ENCODE results near the gene GPR179.
"Not testable (repeated sequence)": the region's sequence is repeated elsewhere in the genome, so short reads cannot be mapped to it uniquely, and the experiment has no call there.

The GPR179 gene

GRCh38 chr17:38324772-38325171 lies 19.0 kb downstream of the GPR179 start:
- no peak for DNase-seq (ENCODE audit: low read depth, low spot score)

DNA sequence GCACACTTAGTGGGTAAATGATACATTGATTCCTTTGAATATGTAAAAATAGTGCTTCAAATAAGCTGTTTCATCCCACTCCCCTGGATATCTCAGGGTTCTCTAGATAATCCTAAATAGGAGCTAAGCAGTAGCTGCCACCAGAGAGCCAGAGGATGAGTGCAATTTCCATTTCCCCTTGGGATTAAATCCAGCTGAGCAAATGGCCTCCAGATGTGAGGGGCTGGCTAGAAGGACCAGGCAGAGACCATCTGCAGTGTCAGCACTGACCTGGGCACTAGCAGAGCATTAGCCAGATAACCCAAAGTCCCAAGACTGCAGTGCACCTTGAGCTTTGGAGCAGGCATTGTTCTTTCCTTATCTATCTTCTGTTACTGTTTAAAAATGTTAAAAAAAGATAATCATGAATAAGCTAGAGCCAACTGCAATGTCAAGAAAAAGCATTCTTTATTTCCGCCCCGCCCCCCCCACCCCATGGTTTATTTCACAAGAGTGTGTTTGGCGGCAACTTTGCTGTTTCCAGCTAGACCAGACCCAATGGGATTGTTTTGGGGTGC lies 19.5 kb downstream of the GPR179 start:
- no peak for DNase-seq (ENCODE audit: low read depth, low spot score)

- no peak for DNase-seq (ENCODE audit: low read depth, low spot score)
These were observed 20.9 kb downstream of the GPR179 start for GRCh38 chr17:38322897-38323296.

- peak; percentile 69 for DNase-seq (ENCODE audit: low read depth, low spot score)
These were observed 21.5 kb downstream of the GPR179 start for GRCh38 chr17:38322156-38322779.

DNA sequence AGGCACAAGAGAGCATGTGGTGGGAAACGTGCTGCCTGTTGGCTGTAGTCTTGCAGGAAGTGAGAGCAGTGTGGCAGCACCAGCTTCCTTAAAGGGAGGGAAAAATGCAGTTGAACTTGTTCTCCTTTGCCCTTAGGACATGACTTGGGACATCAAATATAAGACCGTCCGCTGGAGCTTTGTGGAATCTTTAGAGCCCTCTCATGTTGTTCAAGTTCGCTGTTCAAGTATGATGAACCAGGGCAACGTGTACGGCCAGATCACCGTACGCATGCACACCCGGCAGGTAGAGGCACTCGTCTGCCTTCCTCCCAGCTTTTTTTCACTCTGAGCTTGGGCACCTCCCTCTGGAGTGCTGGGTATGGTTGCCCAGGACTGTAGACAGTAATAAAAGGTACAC lies 23.3 kb downstream of the GPR179 start:
- DNase-seq (ENCODE audit: low read depth, low spot score): peak; percentile 0

- DNase-seq (ENCODE audit: low read depth, low spot score): no peak
These were observed 26.7 kb downstream of the GPR179 start for GRCh38 chr17:38317081-38317480.

DNA sequence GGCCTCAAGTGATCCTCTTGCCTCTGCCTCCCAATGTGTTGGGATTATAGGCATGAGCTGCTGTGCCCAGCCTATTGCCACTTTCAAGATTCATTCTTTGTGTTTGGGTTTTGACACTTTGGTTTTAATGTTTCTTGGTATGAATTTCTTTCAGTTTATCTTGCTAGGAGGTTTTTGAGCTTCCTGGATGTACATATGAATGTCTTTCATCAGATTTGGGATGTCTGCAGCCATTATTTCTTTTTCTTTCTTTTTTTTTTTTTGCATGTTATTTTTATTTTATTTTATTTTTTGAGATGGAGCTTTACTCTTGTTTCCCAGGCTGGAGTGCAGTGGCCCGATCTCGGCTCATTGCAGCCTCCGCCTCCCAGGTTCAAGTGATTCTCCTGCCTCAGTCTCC lies 28.3 kb downstream of the GPR179 start:
- no peak for DNase-seq (ENCODE audit: low read depth, low spot score)

DNA sequence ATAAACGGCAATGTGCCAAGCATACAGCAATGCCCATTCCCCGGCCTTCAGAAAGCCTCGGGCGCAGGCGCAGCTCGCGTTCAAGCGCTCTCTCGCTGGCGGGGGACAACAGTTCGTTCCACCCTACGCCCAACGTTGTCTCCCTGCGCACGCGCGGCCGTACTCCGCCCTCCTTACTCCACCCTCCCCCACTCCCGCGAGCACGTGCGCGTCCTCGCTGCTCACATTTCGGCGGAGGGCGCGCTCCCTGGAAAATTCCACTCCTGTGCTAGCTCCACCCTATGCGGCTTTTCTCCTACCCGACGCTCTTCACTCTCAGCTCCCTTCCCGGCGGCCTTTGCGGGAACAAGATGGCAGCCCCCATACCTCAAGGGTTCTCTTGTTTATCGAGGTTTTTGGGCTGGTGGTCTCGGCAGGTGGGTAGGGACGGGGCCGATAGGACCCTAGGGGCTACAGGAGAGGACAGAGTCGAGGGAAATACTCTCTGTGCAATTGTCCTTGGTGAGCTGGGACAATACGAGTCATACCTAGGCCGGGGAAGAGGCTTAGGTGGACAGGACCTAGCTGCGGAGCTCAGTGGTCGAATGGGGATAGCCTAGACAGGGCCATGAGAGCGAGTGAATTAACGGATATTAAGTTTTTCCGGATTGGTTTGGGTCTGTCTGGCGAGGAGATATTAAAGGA lies 46.8 kb downstream of the GPR179 start, which contains the start of gene MRPL45:
TSS of gene MRPL45 (plus strand) at position 335 of the 684 bp plus-strand sequence. CDS start at position 351, 16 bp downstream.
- peak; percentile 98 for DNase-seq (ENCODE audit: low read depth, low spot score)

DNA sequence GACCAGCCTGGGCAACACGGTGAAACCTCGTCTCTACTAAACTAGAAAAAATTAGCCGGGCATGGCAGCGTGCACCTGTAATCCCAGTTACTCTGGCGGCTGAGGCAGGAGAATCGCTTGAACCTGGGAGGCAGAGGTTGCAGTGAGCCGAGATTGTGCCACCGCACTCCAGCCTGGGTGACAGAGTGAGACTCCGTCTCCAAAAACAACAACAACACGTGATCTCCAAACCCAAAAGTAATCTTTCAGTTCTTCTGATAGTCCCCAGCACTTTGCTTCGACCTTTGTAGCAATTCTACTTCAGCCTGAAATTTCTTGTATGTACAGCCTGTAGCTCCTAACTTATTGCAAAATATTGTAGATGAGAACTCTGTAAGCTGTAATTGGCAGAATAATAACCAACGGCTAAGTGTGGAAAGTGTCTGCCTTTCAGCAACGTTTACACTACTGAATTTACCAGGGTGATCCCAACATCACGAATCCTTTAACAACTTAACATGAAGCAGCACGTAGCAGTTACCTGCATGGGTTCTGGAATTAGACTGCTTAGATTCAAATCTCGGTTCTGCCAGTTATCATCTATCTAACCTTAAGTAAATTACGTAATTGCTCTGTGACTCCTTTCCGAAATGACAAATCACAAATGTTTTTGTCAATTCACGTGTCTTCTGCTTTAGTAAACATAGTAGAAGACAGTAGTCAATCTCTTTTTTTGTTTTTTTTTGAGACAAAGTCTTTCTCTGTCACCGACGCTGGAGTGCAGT lies 48.0 kb downstream of the GPR179 start:
- not testable (repeated sequence) for DNase-seq (ENCODE audit: low read depth, low spot score)

DNA sequence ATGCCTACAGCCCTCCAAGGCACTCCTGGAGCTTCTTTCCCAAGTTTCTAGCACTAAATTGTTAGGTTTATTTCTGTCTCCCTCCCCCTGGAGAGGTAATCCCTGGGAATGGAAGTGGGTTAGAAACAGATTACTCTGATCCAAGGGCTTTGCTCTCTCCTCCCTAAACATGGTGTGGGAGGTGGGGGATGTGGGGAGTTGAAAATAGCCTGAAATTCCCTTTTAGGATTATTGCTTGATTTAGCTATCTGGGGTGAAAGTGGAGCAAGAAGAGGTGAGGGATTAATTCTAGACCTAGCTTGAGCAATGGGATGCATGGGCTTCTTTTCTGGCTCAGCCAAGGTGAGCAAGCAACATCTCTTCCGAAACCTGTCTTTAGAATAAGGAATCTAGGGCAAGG lies 54.0 kb downstream of the GPR179 start:
- DNase-seq (ENCODE audit: low read depth, low spot score): not testable (repeated sequence)

DNA sequence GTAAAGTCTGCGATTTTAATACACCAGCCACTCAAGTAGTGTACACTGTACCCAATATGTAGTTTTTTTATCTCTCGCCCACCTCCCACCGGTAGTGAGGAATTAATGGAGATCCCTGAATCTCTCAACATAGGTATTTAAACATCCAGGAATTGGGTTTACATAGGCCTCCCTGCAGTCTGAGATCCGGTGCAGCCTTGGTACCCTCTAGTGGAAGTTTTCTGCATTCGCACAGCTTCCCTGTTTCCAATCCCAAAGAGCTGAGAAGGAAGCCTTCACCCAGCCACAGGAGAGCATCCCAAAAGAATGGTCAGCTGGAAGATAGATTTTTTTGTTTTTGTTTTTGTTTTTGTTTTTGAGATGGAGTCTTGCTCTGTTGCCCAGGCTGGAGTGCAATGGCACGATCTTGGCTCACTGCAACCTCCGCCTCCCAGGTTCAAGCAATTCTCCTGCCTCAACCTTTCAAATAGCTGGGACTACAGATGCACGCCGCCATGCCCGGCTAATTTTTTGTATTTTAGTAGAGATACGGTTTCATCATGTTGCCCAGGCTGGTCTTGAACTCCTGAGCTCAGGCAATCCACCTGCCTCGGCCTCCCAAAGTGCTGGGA lies 55.4 kb downstream of the GPR179 start:
- DNase-seq (ENCODE audit: low read depth, low spot score): peak; percentile 27

DNA sequence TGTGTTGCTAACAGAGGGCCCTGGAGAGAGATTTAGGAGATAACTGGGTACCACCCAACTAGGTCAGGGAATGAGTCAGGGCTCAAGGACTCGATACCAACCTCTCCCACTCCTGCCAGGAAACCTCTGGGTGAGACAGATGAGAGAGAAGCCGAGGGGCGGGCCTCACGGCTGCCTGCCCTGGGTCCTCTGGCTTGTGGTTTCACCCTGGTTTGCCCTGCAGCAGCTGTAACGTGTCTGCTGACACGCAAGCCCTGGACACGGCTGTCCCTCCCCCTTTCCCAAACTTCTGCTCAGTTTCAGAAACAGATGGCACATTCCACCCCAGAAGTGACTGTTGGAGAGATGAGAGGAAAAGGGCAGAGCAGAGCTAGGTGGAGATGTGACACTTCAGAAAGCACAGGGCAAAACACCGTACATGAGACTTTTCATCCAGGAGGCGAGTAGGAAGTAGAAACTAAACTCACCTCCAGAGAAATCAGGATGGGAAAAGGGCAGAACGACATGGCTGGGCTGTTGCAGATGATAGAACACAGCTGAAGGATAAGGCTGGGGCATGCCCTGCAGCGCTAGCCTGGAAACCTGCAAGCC lies 57.2 kb downstream of the GPR179 start:
- peak; percentile 39 for DNase-seq (ENCODE audit: low read depth, low spot score)

- DNase-seq (ENCODE audit: low read depth, low spot score): peak; percentile 3
These were observed 57.8 kb downstream of the GPR179 start for GRCh38 chr17:38285994-38286393.
